ENCODE results near the gene BSDC1. TPM values are rescaled to one million over a fixed set of nuclear protein-coding genes. Genes with fewer than 3 reads are reported as not detected.

BSDC1 gene
- total and polyA plus RNA-seq, 2 of the 13 experiments (the other 11 are each of a cell fraction or from before 2014, with no cell fraction given): 40.3 to 64.2 TPM

DNA sequence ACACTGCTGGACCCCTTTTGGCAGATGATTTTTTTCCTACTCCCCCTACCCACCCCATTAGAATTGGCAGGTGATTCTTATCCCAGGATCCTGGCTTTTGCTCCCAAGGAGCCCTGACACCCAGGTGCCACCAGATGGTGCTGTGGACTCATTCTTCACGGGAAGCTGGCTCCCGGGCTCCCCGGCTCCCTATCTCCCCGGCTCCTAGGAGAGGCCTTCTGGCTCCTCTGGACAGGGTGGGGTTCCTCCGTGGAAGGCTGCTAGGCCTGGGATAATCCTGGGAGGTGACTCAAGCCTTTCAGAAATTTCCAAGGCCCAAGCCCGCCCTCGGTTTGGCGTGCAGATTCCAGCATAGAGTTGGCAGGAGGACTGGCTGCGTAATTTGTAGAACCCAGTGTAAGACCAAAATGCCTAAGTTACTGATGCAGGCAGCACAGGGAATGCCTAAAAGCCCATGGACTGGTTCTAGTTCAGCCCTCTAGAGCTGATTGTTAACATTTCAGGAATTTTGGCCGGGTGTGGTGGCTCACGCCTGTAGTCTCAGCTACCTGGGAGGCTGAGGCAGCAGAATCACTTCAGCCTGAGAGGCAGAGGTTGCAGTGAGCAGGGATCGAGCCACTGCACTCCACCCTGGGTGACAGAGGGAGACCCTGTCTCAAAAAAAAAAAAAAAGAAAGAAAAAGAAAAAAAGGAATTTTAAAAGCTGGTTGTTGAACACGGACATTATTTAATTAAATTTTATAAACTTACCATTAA is 6.8 kb upstream of the BSDC1 start (continued):
- TF ChIP-seq, protein P1, sequence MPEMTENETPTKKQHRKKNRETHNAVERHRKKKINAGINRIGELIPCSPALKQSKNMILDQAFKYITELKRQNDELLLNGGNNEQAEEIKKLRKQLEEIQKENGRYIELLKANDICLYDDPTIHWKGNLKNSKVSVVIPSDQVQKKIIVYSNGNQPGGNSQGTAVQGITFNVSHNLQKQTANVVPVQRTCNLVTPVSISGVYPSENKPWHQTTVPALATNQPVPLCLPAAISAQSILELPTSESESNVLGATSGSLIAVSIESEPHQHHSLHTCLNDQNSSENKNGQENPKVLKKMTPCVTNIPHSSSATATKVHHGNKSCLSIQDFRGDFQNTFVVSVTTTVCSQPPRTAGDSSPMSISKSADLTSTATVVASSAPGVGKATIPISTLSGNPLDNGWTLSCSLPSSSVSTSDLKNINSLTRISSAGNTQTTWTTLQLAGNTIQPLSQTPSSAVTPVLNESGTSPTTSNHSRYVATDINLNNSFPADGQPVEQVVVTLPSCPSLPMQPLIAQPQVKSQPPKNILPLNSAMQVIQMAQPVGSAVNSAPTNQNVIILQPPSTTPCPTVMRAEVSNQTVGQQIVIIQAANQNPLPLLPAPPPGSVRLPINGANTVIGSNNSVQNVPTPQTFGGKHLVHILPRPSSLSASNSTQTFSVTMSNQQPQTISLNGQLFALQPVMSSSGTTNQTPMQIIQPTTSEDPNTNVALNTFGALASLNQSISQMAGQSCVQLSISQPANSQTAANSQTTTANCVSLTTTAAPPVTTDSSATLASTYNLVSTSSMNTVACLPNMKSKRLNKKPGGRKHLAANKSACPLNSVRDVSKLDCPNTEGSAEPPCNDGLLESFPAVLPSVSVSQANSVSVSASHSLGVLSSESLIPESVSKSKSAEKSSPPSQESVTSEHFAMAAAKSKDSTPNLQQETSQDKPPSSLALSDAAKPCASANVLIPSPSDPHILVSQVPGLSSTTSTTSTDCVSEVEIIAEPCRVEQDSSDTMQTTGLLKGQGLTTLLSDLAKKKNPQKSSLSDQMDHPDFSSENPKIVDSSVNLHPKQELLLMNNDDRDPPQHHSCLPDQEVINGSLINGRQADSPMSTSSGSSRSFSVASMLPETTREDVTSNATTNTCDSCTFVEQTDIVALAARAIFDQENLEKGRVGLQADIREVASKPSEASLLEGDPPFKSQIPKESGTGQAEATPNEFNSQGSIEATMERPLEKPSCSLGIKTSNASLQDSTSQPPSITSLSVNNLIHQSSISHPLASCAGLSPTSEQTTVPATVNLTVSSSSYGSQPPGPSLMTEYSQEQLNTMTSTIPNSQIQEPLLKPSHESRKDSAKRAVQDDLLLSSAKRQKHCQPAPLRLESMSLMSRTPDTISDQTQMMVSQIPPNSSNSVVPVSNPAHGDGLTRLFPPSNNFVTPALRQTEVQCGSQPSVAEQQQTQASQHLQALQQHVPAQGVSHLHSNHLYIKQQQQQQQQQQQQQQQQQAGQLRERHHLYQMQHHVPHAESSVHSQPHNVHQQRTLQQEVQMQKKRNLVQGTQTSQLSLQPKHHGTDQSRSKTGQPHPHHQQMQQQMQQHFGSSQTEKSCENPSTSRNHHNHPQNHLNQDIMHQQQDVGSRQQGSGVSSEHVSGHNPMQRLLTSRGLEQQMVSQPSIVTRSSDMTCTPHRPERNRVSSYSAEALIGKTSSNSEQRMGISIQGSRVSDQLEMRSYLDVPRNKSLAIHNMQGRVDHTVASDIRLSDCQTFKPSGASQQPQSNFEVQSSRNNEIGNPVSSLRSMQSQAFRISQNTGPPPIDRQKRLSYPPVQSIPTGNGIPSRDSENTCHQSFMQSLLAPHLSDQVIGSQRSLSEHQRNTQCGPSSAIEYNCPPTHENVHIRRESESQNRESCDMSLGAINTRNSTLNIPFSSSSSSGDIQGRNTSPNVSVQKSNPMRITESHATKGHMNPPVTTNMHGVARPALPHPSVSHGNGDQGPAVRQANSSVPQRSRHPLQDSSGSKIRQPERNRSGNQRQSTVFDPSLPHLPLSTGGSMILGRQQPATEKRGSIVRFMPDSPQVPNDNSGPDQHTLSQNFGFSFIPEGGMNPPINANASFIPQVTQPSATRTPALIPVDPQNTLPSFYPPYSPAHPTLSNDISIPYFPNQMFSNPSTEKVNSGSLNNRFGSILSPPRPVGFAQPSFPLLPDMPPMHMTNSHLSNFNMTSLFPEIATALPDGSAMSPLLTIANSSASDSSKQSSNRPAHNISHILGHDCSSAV (CRISPR knock-in tag; IDR thresholded peaks at IDR 0.05; ENCODE audit: borderline replicate concordance): no peak
- TF ChIP-seq, protein P2, sequence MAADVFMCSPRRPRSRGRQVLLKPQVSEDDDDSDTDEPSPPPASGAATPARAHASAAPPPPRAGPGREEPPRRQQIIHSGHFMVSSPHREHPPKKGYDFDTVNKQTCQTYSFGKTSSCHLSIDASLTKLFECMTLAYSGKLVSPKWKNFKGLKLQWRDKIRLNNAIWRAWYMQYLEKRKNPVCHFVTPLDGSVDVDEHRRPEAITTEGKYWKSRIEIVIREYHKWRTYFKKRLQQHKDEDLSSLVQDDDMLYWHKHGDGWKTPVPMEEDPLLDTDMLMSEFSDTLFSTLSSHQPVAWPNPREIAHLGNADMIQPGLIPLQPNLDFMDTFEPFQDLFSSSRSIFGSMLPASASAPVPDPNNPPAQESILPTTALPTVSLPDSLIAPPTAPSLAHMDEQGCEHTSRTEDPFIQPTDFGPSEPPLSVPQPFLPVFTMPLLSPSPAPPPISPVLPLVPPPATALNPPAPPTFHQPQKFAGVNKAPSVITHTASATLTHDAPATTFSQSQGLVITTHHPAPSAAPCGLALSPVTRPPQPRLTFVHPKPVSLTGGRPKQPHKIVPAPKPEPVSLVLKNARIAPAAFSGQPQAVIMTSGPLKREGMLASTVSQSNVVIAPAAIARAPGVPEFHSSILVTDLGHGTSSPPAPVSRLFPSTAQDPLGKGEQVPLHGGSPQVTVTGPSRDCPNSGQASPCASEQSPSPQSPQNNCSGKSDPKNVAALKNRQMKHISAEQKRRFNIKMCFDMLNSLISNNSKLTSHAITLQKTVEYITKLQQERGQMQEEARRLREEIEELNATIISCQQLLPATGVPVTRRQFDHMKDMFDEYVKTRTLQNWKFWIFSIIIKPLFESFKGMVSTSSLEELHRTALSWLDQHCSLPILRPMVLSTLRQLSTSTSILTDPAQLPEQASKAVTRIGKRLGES (CRISPR knock-in tag; IDR thresholded peaks at IDR 0.05; ENCODE audit: borderline replicate concordance): no peak
- TF ChIP-seq ZNF557 (CRISPR knock-in tag; IDR thresholded peaks at IDR 0.05): no peak
- TF ChIP-seq, protein P3, sequence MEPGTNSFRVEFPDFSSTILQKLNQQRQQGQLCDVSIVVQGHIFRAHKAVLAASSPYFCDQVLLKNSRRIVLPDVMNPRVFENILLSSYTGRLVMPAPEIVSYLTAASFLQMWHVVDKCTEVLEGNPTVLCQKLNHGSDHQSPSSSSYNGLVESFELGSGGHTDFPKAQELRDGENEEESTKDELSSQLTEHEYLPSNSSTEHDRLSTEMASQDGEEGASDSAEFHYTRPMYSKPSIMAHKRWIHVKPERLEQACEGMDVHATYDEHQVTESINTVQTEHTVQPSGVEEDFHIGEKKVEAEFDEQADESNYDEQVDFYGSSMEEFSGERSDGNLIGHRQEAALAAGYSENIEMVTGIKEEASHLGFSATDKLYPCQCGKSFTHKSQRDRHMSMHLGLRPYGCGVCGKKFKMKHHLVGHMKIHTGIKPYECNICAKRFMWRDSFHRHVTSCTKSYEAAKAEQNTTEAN (CRISPR knock-in tag; conservative IDR thresholded peaks at IDR 0.05): no peak
- TF ChIP-seq ZFP36L1 (CRISPR knock-in tag; IDR thresholded peaks at IDR 0.05): 0 out of 2 replicates have a peak, but pooled peaks have one; percentile 24
- TF ChIP-seq IKZF4 (CRISPR knock-in tag; IDR thresholded peaks at IDR 0.05; ENCODE audit: borderline replicate concordance, low read depth, not compliant biosample characterization): no peak
- no peak for TF ChIP-seq ZNF160 (CRISPR knock-in tag; IDR thresholded peaks at IDR 0.05)
- no peak for TF ChIP-seq JUNB (CRISPR knock-in tag; IDR thresholded peaks at IDR 0.05; ENCODE audit: borderline replicate concordance)
- TF ChIP-seq MEIS2 (CRISPR knock-in tag; IDR thresholded peaks at IDR 0.05): no peak

All from HepG2 (cell line).